ENCODE results near the gene PTBP1.

PTBP1 gene

GRCh38 chr19:850221-850978 is 53.1 kb downstream of the PTBP1 start:
- Histone ChIP-seq H3K4me1 (ENCODE audit: insufficient read depth, low read length, severe bottlenecking) (no peaks in the 10 kb centered on the region), H3K36me3 (ENCODE audit: insufficient read depth, low read length) (no peaks in the 10 kb centered on the region), H3F3A (ENCODE audit: insufficient read depth, low read length) (no peaks in the 10 kb centered on the region), H3K9me2 (ENCODE audit: low read depth, low read length) (no peaks in the 10 kb centered on the region), H3K27me3 (ENCODE audit: insufficient read depth, low read length) (no peaks in the 10 kb centered on the region; the same call in 1 of the 2 replicates), H4K20me1 (ENCODE audit: insufficient read depth, low read length) (no peaks in the 10 kb centered on the region), H3K9me3 (ENCODE audit: low read length) (no peaks in the 10 kb centered on the region), H3K9ac (ENCODE audit: low read length) (no peak overlapping the region), H2AFZ (ENCODE audit: low read length) (no peak overlapping the region), H3K4me3 (ENCODE audit: low read depth, low read length, poor library complexity, severe bottlenecking) (no peak overlapping the region), H3K4me2 (ENCODE audit: low read length) (no peak overlapping the region), H3K27ac (ENCODE audit: low read depth, low read length, poor library complexity, severe bottlenecking) (no peak overlapping the region), H3K79me2 (ENCODE audit: insufficient read depth, low read length) (no peaks in the 10 kb centered on the region)
- TF ChIP-seq EZH2 (IDR thresholded peaks at IDR 0.05; ENCODE audit: borderline replicate concordance, low read length) (no peak), CTCF (IDR thresholded peaks at IDR 0.05; ENCODE audit: low read length) (no peak)

GRCh38 chr19:850979-851335 is 53.7 kb downstream of the PTBP1 start:
- Histone ChIP-seq H3K4me1 (ENCODE audit: insufficient read depth, low read length, severe bottlenecking) (no peaks in the 10 kb centered on the region), H3K27ac (ENCODE audit: low read depth, low read length, poor library complexity, severe bottlenecking) (no peak overlapping the region), H3K4me3 (ENCODE audit: low read depth, low read length, poor library complexity, severe bottlenecking) (no peak overlapping the region), H3K9me3 (ENCODE audit: low read length) (no peaks in the 10 kb centered on the region), H3K27me3 (ENCODE audit: insufficient read depth, low read length) (no peaks in the 10 kb centered on the region; the same call in 1 of the 2 replicates), H3F3A (ENCODE audit: insufficient read depth, low read length) (no peaks in the 10 kb centered on the region), H2AFZ (ENCODE audit: low read length) (no peak overlapping the region), H3K9me2 (ENCODE audit: low read depth, low read length) (no peaks in the 10 kb centered on the region), H4K20me1 (ENCODE audit: insufficient read depth, low read length) (no peaks in the 10 kb centered on the region), H3K9ac (ENCODE audit: low read length) (no peak overlapping the region), H3K4me2 (ENCODE audit: low read length) (no peak overlapping the region), H3K36me3 (ENCODE audit: insufficient read depth, low read length) (no peaks in the 10 kb centered on the region), H3K79me2 (ENCODE audit: insufficient read depth, low read length) (no peaks in the 10 kb centered on the region)
- TF ChIP-seq CTCF (IDR thresholded peaks at IDR 0.05; ENCODE audit: low read length) (no peak), EZH2 (IDR thresholded peaks at IDR 0.05; ENCODE audit: borderline replicate concordance, low read length) (no peak)

GRCh38 chr19:852136-853013 is 55.1 kb downstream of the PTBP1 start, which contains the start of gene ELANE:
ELANE (plus strand) TSS chr19:852303; CDS start chr19:852329, 26 bp downstream.
- H3K9me3 ChIP-seq (ENCODE audit: low read length), result no peaks in the 10 kb centered on the region
- no peaks in the 10 kb centered on the region for H3K79me2 ChIP-seq (ENCODE audit: insufficient read depth, low read length)
- H4K20me1 ChIP-seq (ENCODE audit: insufficient read depth, low read length), result no peaks in the 10 kb centered on the region
- no peaks in the 10 kb centered on the region for H3K36me3 ChIP-seq (ENCODE audit: insufficient read depth, low read length)
- no peaks in the 10 kb centered on the region; the same call in 1 of the 2 replicates for H3K27me3 ChIP-seq (ENCODE audit: insufficient read depth, low read length)
- TF ChIP-seq EZH2 (IDR thresholded peaks at IDR 0.05; ENCODE audit: borderline replicate concordance, low read length) (no peak), CTCF (IDR thresholded peaks at IDR 0.05; ENCODE audit: low read length) (no peak)
- no peak within 1 kb of the TSS for H3K4me3 ChIP-seq (ENCODE audit: low read depth, low read length, poor library complexity, severe bottlenecking)
- H3K27ac ChIP-seq (ENCODE audit: low read depth, low read length, poor library complexity, severe bottlenecking), result no peak within 1 kb of the TSS
- H2AFZ ChIP-seq (ENCODE audit: low read length), result no peak within 1 kb of the TSS
- H3K4me2 ChIP-seq (ENCODE audit: low read length), result no peak within 1 kb of the TSS
- H3K4me1 ChIP-seq (ENCODE audit: insufficient read depth, low read length, severe bottlenecking), result no peaks in the 10 kb centered on the region
- no peak within 1 kb of the TSS for H3K9ac ChIP-seq (ENCODE audit: low read length)
- no peaks in the 10 kb centered on the region for H3F3A ChIP-seq (ENCODE audit: insufficient read depth, low read length)
- no peaks in the 10 kb centered on the region for H3K9me2 ChIP-seq (ENCODE audit: low read depth, low read length)
